T-cell (primary cell): ENCODE data around the gene LDLRAD4. TPM values are rescaled to one million over a fixed set of nuclear protein-coding genes. Genes with fewer than 3 reads are reported as not detected.

Experiments
- ATAC-seq, 4 experiments: fragments of 200-7000 bp in 3 of 4; fragments of 150-1000 bp in 1 of 4; cut with Tn5 transposase; replicated peaks in 1 of 4; 1 replicate in 3 of 4; 2 replicates in 1 of 4; pipeline ENCODE4 v1.10.0; 2021; ENCODE audit warnings: moderate library complexity in 3 of 4, mild to moderate bottlenecking in 2 of 4, moderate number of reproducible peaks in 1 of 4
- CTCF ChIA-PET, 2 donors: fragments of 300-600 bp; sonication (Branson Sonifier 250); formaldehyde crosslinking; loops; one replicate each; lab custom pipeline; 2022; ENCODE audit warnings: antibody characterized with exemption in 2 of 2; lab: Charles Lee
- POLR2A ChIA-PET, 2 donors: fragments of 300-600 bp; sonication (Branson Sonifier 250); formaldehyde crosslinking; loops; one replicate each; lab custom pipeline; 2022; ENCODE audit warnings: antibody characterized with exemption in 2 of 2; lab: Charles Lee
- DNase-seq, 35 experiments: peaks; one replicate each; pipeline versions ENCODE4 v3.0.0 to v3.0.0-alpha.2; 2013 to 2023
- H3K27ac ChIP-seq: one replicate; pipeline ENCODE4 v1.5.1; 2013; ENCODE audit warnings: low read length
- H3K27me3 ChIP-seq, 2 experiments: replicated peaks in 1 of 2; 1 replicate in 1 of 2; 2 replicates in 1 of 2; pipeline versions ENCODE4 v1.6.1 to v1.7.0; 2013; ENCODE audit warnings: low read length in 1 of 2, mixed read lengths in 1 of 2; ENCODE audit not compliant: control insufficient read depth in 2 of 2, insufficient read depth in 2 of 2; ENCODE audit errors: extremely low read depth in 1 of 2
- H3K36me3 ChIP-seq, 2 donors: 1 replicate in 1 of 2; 2 replicates in 1 of 2; pipeline versions ENCODE4 v1.6.1 to v1.7.0; 2013; ENCODE audit warnings: low read length in 1 of 2; ENCODE audit not compliant: control insufficient read depth in 2 of 2, insufficient read depth in 1 of 2; ENCODE audit errors: extremely low read depth in 1 of 2
- H3K4me1 ChIP-seq, 2 experiments: 1 replicate in 1 of 2; 2 replicates in 1 of 2; pipeline versions ENCODE4 v1.6.1 to v1.7.0; 2013; ENCODE audit warnings: low read length in 2 of 2, mixed read lengths in 1 of 2; ENCODE audit not compliant: insufficient read depth in 2 of 2, control insufficient read depth in 1 of 2; ENCODE audit errors: extremely low read depth in 1 of 2
- H3K4me3 ChIP-seq, 2 donors: 1 replicate in 1 of 2; 2 replicates in 1 of 2; pipeline versions ENCODE4 v1.5.1 to v1.7.0; 2013; ENCODE audit warnings: mild to moderate bottlenecking in 2 of 2, low read length in 1 of 2, moderate library complexity in 1 of 2; ENCODE audit not compliant: control insufficient read depth in 1 of 2; ENCODE audit errors: extremely low read depth in 1 of 2
- H3K9me3 ChIP-seq: 2 replicates; pipeline ENCODE4 v1.7.0; 2013
- H3K27ac Mint-ChIP-seq, 2 donors: one replicate each; pipeline ENCODE4 v1.8.0; 2020 to 2021; ENCODE audit warnings: mild to moderate bottlenecking in 2 of 2, mixed read lengths in 2 of 2
- H3K27me3 Mint-ChIP-seq, 2 donors: one replicate each; pipeline ENCODE4 v1.8.0; 2021 to 2022; ENCODE audit warnings: mixed read lengths in 2 of 2
- H3K36me3 Mint-ChIP-seq: one replicate; pipeline ENCODE4 v1.8.0; 2021; ENCODE audit warnings: mixed read lengths
- H3K4me1 Mint-ChIP-seq, 3 donors: one replicate each; pipeline ENCODE4 v1.8.0; 2020 to 2022; ENCODE audit warnings: mixed read lengths in 3 of 3, mild to moderate bottlenecking in 1 of 3
- H3K4me3 Mint-ChIP-seq, 3 donors: one replicate each; pipeline ENCODE4 v1.8.0; 2020 to 2022; ENCODE audit warnings: mild to moderate bottlenecking in 3 of 3, mixed read lengths in 3 of 3, moderate library complexity in 3 of 3
- H3K9me3 Mint-ChIP-seq, 3 donors: one replicate each; pipeline ENCODE4 v1.8.0; 2020 to 2022; ENCODE audit warnings: mixed read lengths in 3 of 3
- WGBS: methylation state at CpG from one replicate; pipeline ENCODE4 v1.1.5; 2013; ENCODE audit warnings: missing lambda C conversion rate; ENCODE audit not compliant: insufficient coverage; 5-methylcytosine and 5-hydroxymethylcytosine counted together
- total RNA-seq, 35 experiments: library from RNA in 6 of 35; stranded (reverse) in 6 of 35; fragments of 120-200 nt in 1 of 35; gene quantifications; one replicate each; pipeline versions ENCODE4 v1.2.1 to v1.2.4 and lab custom pipeline; 2013 to 2026

The LDLRAD4 gene
- total RNA-seq, 5 donors from 2014 or later (not counting 1 experiment from before 2014, with no cell fraction given), result 57.6 to 80.8 (median 72.4) TPM

DNA sequence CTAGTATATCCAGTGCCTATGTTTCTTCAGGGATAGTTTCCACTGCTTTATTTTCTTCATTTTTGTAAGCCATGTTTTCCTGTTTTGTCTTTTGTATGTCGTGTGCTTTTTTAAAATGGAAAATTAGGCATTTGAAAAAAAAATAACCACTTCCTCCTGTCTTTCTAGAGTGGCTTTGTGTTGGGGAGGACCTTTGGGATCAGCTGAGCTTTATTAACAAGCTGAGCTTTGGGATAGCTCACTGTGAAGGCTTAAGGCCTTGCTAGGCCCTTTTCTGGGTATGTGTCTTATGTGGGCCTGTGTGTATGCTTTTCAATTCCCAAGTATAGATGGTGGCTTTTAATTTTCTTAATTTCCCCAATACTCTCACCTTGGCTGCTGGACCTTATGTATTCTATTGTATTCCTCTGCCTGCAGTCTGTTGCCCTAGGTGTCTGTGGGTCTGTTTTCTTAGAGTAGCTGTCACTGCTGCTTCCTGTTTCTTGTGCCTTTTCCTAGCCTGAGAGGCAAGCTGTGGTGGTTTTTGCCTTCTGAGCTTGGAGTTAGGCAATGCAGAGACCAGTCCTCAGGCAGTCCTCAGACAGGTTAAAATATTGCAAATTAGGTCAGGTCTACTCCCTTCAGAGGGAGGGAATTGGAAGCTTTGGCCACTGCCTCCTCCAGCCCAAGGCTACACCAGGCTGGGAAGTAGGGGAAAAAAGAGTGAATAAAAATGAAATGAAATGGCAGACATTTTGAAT, 134.7 kb downstream of the LDLRAD4 start:
- CTCF ChIA-PET, result interaction anchor here (0.6 to 0.9 kb wide), 3 partner anchors 28 to 137 kb away, joined by 3 to 5 read pairs (median 3); no protein-coding TSS in a partner anchor
- peak overlapping the region in 2 of 3 donors; percentile 0 to 34 for H3K4me3 Mint-ChIP-seq
- Histone ChIP-seq H3K4me3 (peak overlapping the region in 1 of 2 donors; percentile 17), H3K36me3 (no peaks in the 10 kb centered on the region), H3K9me3 (no peaks in the 10 kb centered on the region), H3K27ac (peak overlapping the region; percentile 39), H3K4me1 (peaks cover 11 to 12% of the 10 kb centered on the region in 2 experiments), H3K27me3 (no peaks in the 10 kb centered on the region)
- H3K36me3 Mint-ChIP-seq, result no peaks in the 10 kb centered on the region
- ATAC-seq (peak; percentile 79 to 93 (median 85)), DNase-seq (peak in 5 of 35 experiments; percentile 11 to 45 (median 27))
- POLR2A ChIA-PET, result interaction anchor here in 1 of 2 donors (1.0 kb wide), 1 partner anchor 15 kb away, joined by 3 read pairs; no protein-coding TSS in a partner anchor
- peaks cover 0 to 13% (median 3%) of the 10 kb centered on the region in 3 donors for H3K9me3 Mint-ChIP-seq
- H3K27ac Mint-ChIP-seq, result peak overlapping the region; percentile 85 to 86
- no CpG with 5 or more reads among the region's 1 CpG for WGBS
- H3K4me1 Mint-ChIP-seq, result peaks cover 22 to 31% (median 29%) of the 10 kb centered on the region in 3 donors
- no peaks in the 10 kb centered on the region for H3K27me3 Mint-ChIP-seq

DNA sequence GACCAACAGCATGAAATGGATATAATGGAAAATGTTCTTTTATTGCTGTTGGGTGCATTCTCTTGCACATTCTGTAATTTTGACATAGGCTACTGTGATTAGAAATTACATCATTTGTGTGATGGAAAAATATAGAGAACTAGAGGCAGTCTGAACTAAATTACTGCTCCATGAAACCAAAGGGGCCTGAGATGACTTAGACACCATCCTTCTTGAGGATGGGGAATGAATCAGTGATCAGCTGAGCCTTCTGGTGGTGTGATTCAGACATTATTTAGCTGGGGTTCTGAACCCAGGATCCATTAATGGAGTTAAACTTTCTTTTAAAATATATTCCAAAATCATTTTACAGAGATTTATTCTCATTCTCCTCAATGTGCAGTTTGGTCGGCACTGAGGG, 135.8 kb downstream of the LDLRAD4 start:
- peaks cover 11 to 12% of the 10 kb centered on the region in 2 experiments for H3K4me1 ChIP-seq
- no peaks in the 10 kb centered on the region for H3K9me3 ChIP-seq
- ATAC-seq (no peak), DNase-seq (no peak)
- H3K27me3 ChIP-seq, result no peaks in the 10 kb centered on the region
- Mint-ChIP-seq H3K27ac (no peak overlapping the region), H3K36me3 (no peaks in the 10 kb centered on the region), H3K4me3 (no peak overlapping the region), H3K27me3 (no peaks in the 10 kb centered on the region), H3K4me1 (peaks cover 25 to 31% (median 29%) of the 10 kb centered on the region in 3 donors), H3K9me3 (peaks cover 0 to 8% (median 3%) of the 10 kb centered on the region in 3 donors)
- POLR2A ChIA-PET, result interaction anchor here (0.6 to 1.0 kb wide), 2 partner anchors 14 to 26 kb away, joined by 3 read pairs; no protein-coding TSS in a partner anchor
- no peak overlapping the region for H3K4me3 ChIP-seq
- H3K36me3 ChIP-seq, result no peaks in the 10 kb centered on the region
- no CpG with 5 or more reads among the region's 1 CpG for WGBS
- CTCF ChIA-PET, result no interaction called here
- no peak overlapping the region for H3K27ac ChIP-seq

DNA sequence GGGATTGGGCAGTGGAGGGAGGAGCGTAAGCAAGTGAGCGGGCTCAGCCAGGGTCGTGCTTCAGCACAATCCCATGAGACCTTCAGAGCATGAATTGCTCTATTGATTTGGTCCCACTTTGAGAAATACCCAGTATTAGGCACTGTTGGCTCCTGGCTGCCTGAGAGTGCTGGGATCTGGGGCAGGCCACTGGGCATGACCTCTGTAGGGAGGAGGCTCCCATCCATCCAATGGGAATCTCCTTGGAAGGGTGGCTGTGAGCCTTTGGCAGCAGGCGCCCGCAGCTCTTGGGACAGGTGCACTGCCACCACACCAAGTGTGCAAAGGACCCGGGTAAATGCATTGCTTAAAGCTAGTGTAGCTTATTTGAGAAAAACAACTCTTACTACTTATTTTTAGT, 137.5 kb downstream of the LDLRAD4 start:
- POLR2A ChIA-PET, result no interaction called here
- 95% methylated on average over 3 of the region's 6 CpGs for WGBS
- Histone ChIP-seq H3K27me3 (no peaks in the 10 kb centered on the region), H3K36me3 (no peaks in the 10 kb centered on the region), H3K27ac (no peak overlapping the region), H3K4me3 (no peak overlapping the region), H3K4me1 (peaks cover 11 to 12% of the 10 kb centered on the region in 2 experiments), H3K9me3 (no peaks in the 10 kb centered on the region)
- CTCF ChIA-PET, result interaction anchor here in 1 of 2 donors (0.6 kb wide), 1 partner anchor 34 kb away, joined by 3 read pairs; no protein-coding TSS in a partner anchor
- Mint-ChIP-seq H3K9me3 (peaks cover 0 to 8% (median 0%) of the 10 kb centered on the region in 3 donors), H3K27ac (no peak overlapping the region), H3K27me3 (no peaks in the 10 kb centered on the region), H3K4me3 (no peak overlapping the region), H3K36me3 (no peaks in the 10 kb centered on the region), H3K4me1 (peaks cover 25 to 30% (median 29%) of the 10 kb centered on the region in 3 donors)
- ATAC-seq, result no peak
- no peak for DNase-seq

DNA sequence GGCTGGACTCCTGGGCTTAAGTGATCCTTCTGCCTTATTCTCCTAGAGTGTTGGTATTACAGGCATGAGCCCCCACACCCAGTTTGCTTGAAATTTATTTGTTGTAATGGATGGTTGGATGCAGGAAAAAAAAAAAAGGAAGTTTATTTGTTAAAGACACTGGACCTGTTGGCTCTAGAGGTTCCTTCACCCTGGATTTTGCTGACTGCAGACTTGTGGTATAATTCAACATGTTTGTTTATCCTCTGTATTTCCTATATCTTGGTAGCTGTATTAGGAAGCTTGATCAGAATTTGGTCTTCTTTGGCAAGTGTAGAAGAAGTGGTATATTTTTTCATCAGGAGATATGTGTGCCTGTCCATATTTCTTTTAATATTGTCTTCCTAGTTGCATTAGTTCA, 138.7 kb downstream of the LDLRAD4 start:
- peaks cover 18 to 26% (median 20%) of the 10 kb centered on the region in 3 donors for H3K4me1 Mint-ChIP-seq
- ChIA-PET POLR2A (no interaction called here), CTCF (no interaction called here)
- no peak overlapping the region for H3K27ac Mint-ChIP-seq
- Histone ChIP-seq H3K27me3 (no peaks in the 10 kb centered on the region), H3K36me3 (no peaks in the 10 kb centered on the region), H3K4me3 (no peak overlapping the region), H3K27ac (no peak overlapping the region), H3K4me1 (peaks cover 11 to 12% of the 10 kb centered on the region in 2 experiments), H3K9me3 (no peaks in the 10 kb centered on the region)
- H3K9me3 Mint-ChIP-seq, result peaks cover 0 to 7% (median 0%) of the 10 kb centered on the region in 3 donors
- no peaks in the 10 kb centered on the region for H3K36me3 Mint-ChIP-seq
- no peak overlapping the region for H3K4me3 Mint-ChIP-seq
- ATAC-seq (no peak), DNase-seq (no peak)
- no peaks in the 10 kb centered on the region for H3K27me3 Mint-ChIP-seq

DNA sequence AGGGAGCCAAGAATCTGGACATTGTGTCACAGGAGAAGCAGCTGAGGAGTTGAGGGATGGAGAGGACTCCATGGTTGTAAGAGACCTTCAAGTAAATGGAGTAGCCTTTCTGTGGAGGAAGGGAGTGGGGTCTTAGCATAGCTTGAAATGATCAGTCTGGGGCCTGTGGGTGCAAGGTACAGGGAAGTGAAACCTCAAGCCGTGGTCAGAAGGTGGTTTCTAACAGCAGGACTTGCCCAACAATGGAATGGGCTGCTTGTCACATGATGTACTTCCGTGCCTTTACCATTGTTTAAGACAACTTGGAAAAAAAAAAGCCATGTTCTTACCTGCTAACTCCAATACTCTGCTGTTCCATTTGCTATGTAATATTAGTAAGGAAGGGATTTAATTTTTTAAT, 140.7 kb downstream of the LDLRAD4 start:
- ATAC-seq (no peak), DNase-seq (no peak)
- POLR2A ChIA-PET, result interaction anchor here in 1 of 2 donors (0.6 kb wide), 1 partner anchor 100 kb away, joined by 3 read pairs; no protein-coding TSS in a partner anchor
- Histone ChIP-seq H3K4me1 (no peaks in the 10 kb centered on the region), H3K4me3 (no peak overlapping the region), H3K27ac (no peak overlapping the region), H3K27me3 (no peaks in the 10 kb centered on the region), H3K9me3 (no peaks in the 10 kb centered on the region), H3K36me3 (no peaks in the 10 kb centered on the region)
- Mint-ChIP-seq H3K36me3 (no peaks in the 10 kb centered on the region), H3K4me3 (no peak overlapping the region), H3K27me3 (no peaks in the 10 kb centered on the region), H3K9me3 (no peaks in the 10 kb centered on the region), H3K27ac (no peak overlapping the region), H3K4me1 (peaks cover 0 to 9% (median 3%) of the 10 kb centered on the region in 3 donors)
- no CpG with 5 or more reads among the region's 2 CpGs for whole genome bisulfite sequencing
- CTCF ChIA-PET, result no interaction called here

DNA sequence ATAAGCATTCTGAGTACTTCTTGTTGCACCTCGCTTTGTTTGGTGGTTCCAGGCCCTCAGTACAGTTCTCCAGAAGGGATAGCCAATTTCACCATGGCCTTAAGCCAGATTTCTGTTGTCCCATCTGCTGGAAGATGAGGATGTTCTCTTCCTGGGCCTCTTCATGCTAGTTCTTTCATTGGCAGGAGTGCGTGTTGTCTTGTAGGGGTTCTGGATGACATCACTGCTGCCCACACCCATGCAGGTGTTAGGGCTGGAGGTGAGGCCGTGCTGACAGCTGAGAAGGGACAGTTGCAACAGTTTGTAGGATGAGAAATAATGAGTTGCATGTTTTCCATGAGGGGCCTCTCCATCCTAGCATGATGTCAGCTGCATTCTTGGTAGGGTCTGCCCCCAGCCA, 142.9 kb downstream of the LDLRAD4 start:
- H3K4me3 ChIP-seq, result no peak overlapping the region
- H3K27me3 ChIP-seq, result no peaks in the 10 kb centered on the region
- Mint-ChIP-seq H3K4me3 (no peak overlapping the region), H3K9me3 (no peaks in the 10 kb centered on the region), H3K27ac (no peak overlapping the region), H3K36me3 (no peaks in the 10 kb centered on the region), H3K4me1 (peaks cover 0 to 6% (median 3%) of the 10 kb centered on the region in 3 donors), H3K27me3 (no peaks in the 10 kb centered on the region)
- H3K4me1 ChIP-seq, result no peaks in the 10 kb centered on the region
- DNase-seq, result no peak
- POLR2A ChIA-PET, result no interaction called here
- WGBS, result 83% methylated on average over 2 of the region's 3 CpGs
- no peaks in the 10 kb centered on the region for H3K9me3 ChIP-seq
- CTCF ChIA-PET, result no interaction called here
- H3K36me3 ChIP-seq, result no peaks in the 10 kb centered on the region
- H3K27ac ChIP-seq, result no peak overlapping the region
- ATAC-seq, result no peak
